Neural cell (in vitro differentiated cells): ENCODE measurements around the gene ZNF266.

Experiments
- CTCF ChIP-seq: fragments of 450-650 bp; IDR thresholded peaks from 2 replicates; pipeline ENCODE4 v1.5.1; 2014; ENCODE audit warnings: antibody characterized with exemption, mild to moderate bottlenecking, moderate library complexity; ENCODE audit not compliant: poor library complexity, severe bottlenecking
- EP300 ChIP-seq: fragments of 450-650 bp; conservative IDR thresholded peaks from 2 replicates; pipeline ENCODE4 v1.6.1; 2014; ENCODE audit warnings: antibody characterized with exemption, mild to moderate bottlenecking, moderate library complexity; ENCODE audit not compliant: poor library complexity, severe bottlenecking
- EZH2 ChIP-seq: fragments of 200-600, 300-800 bp; shearing (Covaris generic), sonication (generic); IDR thresholded peaks from 2 replicates; pipeline ENCODE4 v1.6.1; 2014; ENCODE audit warnings: antibody characterized with exemption, low read length, borderline replicate concordance, mild to moderate bottlenecking; ENCODE audit not compliant: insufficient read depth, poor library complexity, severe bottlenecking
- MXI1 ChIP-seq: fragments of 450-650 bp; conservative IDR thresholded peaks from 2 replicates; pipeline ENCODE4 v1.6.1; 2014; ENCODE audit warnings: antibody characterized with exemption, mild to moderate bottlenecking; ENCODE audit not compliant: poor library complexity, severe bottlenecking
- POLR2AphosphoS5 ChIP-seq: IDR thresholded peaks from 2 replicates; pipeline ENCODE4 v1.6.1; 2012
- RAD21 ChIP-seq: fragments of 450-650 bp; conservative IDR thresholded peaks from 2 replicates; pipeline ENCODE4 v1.6.1; 2014; ENCODE audit warnings: antibody characterized with exemption, mild to moderate bottlenecking, moderate library complexity
- REST ChIP-seq: IDR thresholded peaks from 2 replicates; pipeline ENCODE4 v1.6.1; 2012; ENCODE audit warnings: borderline replicate concordance
- SMC3 ChIP-seq: fragments of 450-650 bp; conservative IDR thresholded peaks from 2 replicates; pipeline ENCODE4 v1.6.1; 2014; ENCODE audit warnings: antibody characterized with exemption, mild to moderate bottlenecking, moderate library complexity; ENCODE audit not compliant: poor library complexity
- TAF1 ChIP-seq: IDR thresholded peaks from 2 replicates; pipeline ENCODE4 v1.6.1; 2012; ENCODE audit warnings: low read depth

GRCh38 chr19:9456018-9456689 is 20.8 kb upstream of the ZNF266 start:
- TF ChIP-seq SMC3 = no peak
- no peak for TF ChIP-seq RAD21
- no peak for TF ChIP-seq POLR2AphosphoS5
- TF ChIP-seq CTCF = no peak
- TF ChIP-seq MXI1 = no peak
- TF ChIP-seq EP300 = no peak
- TF ChIP-seq EZH2 = no peak
- TF ChIP-seq TAF1 = no peak
- no peak for TF ChIP-seq REST
